HL-60/S4 (cell line): ENCODE data around the gene FCGR3B.
"Not testable (repeated sequence)": the region's sequence is repeated elsewhere in the genome, so short reads cannot be mapped to it uniquely, and the experiment has no call there.

Source experiments
- in situ Hi-C: fragments of 300-500 bp; cut with MboI; formaldehyde crosslinking; loops from 2 replicates; pipeline ENCODE4 v1.14.3; 2022; ENCODE audit warnings: low sequenced_read_pairs

Gene FCGR3B

DNA sequence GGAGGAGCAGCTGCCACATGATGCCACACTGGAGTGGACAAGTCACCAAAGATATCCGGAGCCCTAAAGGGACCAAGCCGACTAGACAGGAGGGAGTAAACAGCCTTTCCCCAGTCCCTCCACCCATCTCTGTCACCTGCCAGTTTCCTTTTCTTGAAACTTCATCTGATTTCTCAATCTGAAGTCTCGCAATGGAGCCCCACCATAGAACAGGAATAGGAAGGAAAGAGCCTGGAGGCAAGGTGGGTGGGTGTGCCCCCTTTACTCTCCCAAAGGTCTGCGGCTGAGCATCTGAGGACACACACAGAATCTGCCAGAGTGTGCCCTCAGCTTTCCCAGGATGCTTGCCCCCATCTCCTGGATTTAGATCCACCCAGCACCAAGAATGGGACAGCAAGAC is at the start of gene FCGR3B:
Gene FCGR3B (minus strand): TSS at position 101 of the 400 bp plus-strand sequence. CDS start 82 bp downstream, at position 19.
- in situ Hi-C loops = no loop called here

DNA sequence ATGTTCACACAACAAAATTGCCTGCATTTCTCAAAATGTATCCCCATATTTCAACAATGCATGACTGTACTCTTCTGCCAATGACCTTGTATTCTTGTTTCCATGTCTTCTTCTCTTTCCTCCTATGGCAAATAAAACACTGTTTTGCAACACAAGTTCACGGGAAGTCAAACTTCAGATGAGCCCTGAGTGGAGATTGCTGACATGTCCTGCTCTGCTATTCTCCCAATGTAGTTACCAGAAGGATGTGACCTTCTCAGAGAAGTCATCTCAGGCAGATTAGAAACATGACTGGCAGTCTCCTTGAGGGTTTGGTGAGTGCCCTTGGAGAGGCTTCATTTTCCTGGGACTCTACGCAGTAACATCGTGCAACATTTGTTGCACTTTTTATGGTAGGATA is 47.5 kb upstream of the FCGR3B start:
- in situ Hi-C loops = no loop called here

DNA sequence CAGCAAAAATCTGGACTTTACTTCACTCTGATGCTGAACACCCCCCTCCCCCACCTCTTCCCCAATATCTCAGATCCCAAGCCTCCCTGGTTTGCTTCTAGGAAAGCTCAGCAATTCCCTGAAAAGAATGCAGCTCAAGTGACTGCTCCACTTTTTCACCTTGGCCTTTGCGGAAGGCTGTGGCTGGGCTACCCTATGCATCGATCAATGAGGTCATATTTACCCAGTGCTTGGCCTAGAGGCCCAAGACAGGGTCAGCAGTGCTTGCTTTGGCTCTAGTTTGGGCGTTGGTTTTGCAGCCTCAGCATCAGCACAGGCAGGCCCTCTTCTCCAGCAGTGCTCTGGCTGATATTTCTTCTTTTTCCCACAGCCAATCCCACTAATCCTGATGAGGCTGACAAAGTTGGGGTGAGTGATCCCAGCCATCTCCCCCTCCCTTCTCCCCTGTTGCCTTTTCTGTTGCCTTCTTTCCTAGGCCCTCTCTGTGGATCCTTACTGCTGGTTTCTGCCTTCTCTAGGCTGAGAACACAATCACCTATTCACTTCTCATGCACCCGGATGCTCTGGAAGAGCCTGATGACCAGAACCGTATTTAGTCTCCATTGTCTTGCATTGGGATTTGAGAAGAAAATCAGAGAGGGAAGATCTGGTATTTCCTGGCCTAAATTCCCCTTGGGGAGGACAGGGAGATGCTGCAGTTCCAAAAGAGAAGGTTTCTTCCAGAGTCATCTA is 46.1 kb upstream of the FCGR3B start:
- in situ Hi-C loops = no loop called here

DNA sequence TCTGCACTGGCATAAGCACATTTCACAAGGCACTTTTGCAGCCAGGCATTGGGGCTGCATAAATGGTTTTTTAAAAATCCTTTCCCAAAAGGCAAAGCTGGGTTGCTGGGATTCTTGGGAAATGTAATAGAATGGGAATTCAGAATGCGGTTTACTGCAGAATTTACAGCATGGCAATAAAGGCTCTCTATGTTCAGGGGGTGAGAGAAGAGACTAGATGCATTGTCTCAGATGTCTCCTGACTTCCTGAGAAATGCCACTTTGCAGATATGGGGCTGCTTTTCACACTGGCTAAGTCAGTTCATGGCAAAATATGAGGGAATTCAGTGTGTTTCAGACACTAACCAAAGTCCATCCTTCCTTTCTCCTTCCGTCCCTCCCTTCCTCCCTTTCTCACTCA is 45.5 kb upstream of the FCGR3B start:
- in situ Hi-C loops = no loop called here

DNA sequence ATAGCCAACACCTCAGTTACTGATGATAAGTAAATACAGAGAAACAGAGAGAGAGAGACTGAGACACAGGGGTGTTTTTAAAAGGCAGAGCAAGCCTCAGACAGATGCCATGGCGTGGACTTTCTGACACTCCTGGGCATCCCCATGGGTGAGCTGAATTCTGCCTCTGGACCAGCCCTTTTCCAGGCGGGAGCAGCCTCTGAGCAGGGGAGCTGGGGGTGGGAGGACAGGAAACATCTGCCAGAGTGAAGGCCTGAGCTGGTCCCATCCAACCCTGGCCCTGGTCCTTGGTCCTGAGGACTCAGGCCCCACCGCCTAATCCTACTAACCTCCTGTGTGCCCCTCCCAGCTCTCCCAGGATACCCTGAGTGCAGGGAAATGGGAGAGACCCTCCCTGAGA is 43.9 kb upstream of the FCGR3B start:
- in situ Hi-C loops = not testable (repeated sequence)

DNA sequence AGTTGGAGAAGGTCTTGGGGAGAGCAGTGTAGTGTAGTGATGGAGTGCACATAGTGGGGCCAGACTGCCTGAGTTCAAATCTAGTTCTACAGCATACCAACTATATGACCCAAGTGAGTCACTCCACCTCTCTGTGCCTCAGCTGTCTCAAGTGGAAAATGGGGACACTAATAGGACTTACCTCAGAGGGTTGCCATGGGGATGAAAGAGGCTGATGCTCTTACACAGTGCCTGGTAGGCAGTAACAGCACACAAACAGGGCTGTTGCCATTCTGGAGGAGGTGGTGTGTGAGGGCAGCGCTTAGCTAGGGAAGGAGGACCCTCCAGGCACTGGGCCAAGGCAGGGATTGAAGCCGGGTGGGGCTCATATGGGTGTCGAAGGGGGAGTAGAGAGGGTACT is 43.5 kb upstream of the FCGR3B start:
- in situ Hi-C loops = not testable (repeated sequence)

DNA sequence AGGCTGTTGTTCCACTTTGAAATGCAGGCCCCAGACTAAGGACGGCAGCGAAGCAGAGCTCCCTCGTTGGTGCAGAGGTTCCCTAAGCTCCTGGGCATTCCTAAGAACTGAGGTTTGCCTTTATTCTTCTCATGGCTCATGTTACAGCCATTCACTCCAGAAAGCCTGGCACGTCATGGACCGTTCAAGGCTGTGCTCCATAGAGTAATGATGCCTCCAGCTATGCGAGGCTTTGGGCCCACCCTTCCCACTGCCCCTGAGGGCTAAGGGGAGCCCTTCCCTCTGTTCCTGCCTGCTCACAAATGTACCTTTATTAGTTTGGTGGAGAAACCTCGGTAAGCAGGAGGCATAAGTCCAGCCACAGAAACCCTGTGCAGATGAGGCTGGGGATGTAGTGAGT is 42.5 kb upstream of the FCGR3B start:
- in situ Hi-C loops = not testable (repeated sequence)

DNA sequence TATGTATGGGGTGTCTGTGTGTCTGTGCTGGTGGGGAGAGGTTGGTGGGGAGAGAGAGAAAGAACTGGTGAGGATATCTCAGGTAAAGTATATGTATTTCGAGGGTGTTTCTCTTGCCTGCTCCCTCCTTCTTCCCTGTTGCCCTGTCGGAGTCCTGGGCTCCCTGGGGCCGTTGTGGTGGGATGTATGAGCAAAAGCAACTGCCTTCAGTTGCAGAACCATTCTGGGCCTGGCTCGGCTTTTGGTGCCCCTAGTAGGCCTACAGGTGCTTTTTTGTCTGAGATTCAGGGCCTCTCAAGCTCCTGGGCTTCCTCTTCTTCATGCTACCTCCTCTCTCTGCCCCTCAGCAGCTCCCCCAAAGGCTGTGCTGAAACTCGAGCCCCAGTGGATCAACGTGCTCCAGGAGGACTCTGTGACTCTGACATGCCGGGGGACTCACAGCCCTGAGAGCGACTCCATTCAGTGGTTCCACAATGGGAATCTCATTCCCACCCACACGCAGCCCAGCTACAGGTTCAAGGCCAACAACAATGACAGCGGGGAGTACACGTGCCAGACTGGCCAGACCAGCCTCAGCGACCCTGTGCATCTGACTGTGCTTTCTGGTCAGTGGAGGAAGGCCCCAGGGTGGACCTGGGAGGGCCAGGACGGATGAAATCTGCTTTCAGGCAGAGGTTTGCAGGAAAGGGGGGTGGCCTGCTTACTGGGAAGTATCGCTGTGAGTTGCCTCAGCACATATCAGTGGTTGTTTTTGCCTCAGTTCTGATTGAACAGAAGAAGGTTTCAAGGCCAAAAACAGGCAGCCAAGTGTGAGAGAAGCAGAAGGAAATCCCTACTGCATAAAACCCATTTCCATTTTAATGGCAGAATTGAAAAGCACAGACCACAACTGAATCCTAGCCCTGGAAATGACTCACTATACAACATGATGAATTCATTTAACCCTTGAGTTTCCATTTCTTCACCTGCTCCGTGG is 40.4 kb upstream of the FCGR3B start:
- in situ Hi-C loops = not testable (repeated sequence)

DNA sequence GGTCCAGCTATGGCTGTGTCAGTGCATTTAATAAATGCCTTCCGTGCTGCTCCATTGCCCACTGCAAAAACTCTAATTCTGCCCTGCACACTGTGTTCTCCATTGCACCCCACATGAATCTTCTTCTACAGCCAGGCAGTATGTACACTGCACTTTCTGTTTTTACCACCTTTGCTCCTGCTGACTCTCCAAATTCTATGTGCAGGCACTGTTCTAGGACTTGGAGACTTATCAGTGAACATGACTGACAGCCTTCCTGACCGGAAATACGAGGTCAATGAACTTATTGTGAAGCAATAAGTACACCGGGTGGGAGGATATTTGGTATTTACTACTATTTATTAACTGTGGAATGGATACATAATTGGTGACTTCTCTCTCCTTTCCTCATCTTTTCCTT is 33.7 kb upstream of the FCGR3B start:
- in situ Hi-C loops = not testable (repeated sequence)

DNA sequence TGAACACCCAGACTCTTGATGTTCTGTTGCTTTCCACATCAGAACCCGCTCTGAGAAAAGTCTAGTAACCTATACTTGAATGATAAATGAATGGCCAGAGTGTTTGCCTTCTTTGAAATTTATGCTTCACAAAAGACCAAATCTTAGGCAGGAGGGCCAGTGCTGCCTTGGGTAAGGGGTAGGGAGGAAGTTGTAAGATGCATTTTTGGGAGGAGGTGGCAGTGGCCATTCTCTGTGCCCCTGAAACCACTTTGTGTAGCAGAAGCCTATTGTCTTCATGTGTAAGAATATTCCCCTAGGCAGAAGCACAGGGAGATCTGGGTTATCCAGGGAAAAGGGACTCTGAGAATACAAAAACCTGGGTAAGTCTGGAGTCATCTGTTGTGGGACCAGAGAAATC is 32.6 kb upstream of the FCGR3B start:
- in situ Hi-C loops = not testable (repeated sequence)

DNA sequence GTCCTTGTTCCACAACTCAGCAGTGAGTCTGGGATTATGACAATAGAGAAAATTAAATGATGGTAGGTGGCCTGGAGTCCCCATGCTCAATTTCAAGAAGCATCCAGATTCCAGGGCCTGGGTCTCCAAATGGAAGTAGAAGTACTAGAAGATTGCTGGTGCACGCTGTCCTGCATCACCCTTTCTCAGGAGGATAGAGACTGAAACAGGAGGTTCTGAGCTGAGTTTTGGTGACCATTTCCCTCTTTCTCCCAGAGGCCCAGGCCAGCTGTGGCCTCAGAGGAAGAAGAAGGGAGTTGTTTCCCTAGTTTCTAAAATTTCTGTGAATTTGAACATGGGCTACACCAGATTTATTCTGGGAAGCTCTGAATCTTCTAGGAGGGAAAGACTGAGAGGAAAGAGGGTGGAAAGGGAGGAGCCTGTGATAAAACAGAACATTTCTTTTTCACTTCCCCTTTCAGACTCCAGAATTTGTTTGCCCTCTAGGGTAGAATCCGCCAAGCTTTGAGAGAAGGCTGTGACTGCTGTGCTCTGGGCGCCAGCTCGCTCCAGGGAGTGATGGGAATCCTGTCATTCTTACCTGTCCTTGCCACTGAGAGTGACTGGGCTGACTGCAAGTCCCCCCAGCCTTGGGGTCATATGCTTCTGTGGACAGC is 31.8 kb upstream of the FCGR3B start, which contains the start of gene FCGR2B:
Gene FCGR2B (plus strand): TSS at position 460 of the 656 bp plus-strand sequence. CDS start 99 bp downstream, at position 559.
- in situ Hi-C loops = not testable (repeated sequence)

DNA sequence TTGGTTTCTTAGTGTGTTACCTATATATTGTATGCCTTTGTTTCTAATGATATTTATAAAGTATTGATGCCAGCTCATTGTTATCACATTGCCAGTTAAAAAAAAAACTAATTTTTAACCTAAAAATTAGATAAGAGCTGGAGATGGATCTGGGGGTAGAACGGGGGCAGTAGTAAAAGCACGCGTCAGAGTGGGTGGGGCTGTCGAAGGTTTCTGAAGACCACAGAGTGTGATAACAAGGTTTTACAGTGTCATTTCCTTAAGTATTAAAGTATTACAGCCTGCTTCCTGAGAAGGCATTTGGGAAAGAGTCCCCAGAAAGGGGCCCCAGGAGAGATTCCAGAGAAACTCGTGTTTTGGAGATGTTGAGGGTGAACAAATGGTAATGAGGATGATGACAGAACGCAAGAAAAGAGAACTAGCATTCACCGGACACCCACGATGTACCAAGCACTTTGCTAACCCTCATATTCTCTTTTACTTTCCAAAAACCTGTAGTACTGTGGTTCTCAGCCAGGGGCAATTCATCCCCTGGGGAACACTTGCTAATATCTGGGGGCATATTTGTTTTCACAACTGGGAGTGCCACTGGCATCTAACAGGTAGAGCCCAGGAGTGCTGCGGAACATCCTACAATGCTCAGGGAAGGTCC is 30.8 kb upstream of the FCGR3B start:
- in situ Hi-C loops = not testable (repeated sequence)

DNA sequence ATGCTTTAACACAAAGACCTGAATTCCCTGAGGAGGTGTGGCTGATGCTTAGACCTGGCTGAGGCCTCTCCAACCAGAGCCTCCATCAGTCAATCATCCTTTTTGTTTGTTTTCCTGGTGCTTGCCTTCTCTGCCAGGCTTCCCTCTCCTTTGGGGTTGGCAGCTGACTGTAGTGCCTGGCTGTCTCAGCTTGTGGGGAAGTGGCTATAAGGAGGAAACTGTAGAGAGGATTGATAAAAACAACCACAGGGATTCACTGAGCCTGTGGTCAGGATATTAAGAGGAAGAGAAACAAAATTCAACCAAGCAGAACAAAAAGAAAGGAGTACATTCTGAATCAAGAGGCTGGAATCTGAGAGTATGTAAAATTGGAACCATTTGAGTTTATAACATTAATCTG is 27.5 kb upstream of the FCGR3B start:
- in situ Hi-C loops = not testable (repeated sequence)

DNA sequence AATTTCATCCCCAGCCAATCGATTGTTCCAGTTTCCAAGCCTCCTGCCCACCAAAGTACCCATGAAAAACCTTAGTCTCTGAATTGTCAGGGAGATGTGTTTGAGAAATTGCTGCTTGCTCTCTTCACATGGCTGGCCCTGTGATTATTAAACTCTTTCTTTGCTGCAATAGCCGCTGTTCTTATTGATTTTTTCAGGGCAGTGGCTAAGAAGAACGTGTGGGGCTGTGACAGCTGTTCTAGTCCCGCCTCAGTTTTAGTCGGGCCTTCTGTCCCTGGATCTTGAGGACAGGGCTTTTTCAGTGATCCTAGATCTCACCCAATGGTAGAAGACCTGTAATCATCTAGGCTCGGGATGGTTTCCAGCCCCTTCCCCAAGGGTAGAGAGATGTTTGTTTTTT is 23.0 kb upstream of the FCGR3B start:
- in situ Hi-C loops = not testable (repeated sequence)

DNA sequence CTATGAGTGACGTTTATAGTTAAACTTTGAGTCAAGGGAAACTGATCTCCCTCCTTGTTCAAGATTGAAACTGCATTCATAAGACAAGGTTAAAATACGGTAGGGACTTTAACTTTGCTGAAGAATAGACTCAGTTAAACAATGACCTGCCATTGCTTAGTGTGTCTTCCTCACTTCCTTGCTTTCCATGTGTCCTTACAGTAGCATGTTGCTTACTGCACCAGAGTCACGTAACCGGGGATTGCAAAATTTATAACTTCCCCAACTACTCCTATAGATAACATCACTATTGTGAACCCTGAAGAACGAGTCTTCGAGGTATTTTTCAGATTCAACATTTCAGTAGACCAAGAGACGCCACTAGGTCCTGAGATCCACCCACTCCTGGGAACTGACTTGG is 22.6 kb upstream of the FCGR3B start:
- in situ Hi-C loops = not testable (repeated sequence)

DNA sequence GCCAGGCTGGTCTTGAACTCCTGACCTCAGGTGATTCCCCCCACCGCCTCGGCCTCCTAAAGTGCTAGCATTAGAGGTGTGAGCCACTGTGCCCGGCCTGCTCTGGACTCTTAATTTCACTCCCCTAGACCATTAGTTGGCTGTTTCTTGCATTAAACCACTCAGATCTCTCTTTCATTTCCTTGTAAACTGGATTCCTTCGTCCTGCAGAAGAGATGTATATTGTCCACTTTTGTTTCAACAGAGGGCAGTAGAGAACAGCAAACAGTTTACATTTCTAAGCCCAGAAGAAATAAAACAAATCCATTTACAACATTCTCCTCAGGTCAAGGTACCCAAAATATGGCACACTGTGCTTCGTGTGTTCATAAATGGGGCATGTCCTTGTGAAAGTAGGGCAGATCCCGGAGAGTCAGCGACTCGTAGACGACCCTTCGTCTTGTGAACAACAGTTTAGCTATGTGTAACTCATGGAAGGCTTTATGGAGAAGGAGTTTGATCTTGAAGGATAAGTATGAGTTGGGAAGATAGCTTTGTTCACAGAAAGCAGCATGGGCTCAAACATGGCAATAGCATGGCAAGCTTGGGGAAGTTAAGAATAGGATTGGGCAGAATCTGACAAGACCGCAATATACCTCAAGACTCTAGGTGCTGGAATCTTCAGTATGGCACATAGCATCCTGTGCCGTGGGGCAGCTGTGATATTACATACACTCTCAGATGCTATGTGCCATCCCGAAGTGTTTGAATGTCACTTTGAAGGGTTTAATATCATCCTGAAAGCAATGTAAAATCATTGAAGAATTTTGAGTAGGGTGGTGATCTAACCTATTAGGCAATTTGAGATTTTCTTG is 16.8 kb upstream of the FCGR3B start:
- in situ Hi-C loops = not testable (repeated sequence)

DNA sequence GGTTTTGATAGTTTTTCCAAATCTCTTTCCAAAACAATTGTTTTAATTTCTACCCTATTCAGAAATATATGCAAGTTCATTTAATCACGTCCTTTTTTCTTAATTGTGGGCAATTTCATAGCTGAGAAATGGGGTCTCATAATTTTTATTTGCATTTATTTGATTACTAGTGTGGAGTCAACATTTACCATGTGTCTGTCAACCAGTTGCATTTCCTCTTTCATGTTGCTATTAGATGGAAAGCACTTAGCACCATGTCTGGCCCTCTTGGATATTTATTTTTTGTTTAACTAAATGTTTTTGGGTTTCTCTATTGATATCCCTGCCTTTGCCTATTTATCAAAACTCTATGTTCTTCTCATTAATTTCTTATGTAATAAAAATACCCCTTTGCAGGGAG is 13.9 kb upstream of the FCGR3B start:
- in situ Hi-C loops = not testable (repeated sequence)

DNA sequence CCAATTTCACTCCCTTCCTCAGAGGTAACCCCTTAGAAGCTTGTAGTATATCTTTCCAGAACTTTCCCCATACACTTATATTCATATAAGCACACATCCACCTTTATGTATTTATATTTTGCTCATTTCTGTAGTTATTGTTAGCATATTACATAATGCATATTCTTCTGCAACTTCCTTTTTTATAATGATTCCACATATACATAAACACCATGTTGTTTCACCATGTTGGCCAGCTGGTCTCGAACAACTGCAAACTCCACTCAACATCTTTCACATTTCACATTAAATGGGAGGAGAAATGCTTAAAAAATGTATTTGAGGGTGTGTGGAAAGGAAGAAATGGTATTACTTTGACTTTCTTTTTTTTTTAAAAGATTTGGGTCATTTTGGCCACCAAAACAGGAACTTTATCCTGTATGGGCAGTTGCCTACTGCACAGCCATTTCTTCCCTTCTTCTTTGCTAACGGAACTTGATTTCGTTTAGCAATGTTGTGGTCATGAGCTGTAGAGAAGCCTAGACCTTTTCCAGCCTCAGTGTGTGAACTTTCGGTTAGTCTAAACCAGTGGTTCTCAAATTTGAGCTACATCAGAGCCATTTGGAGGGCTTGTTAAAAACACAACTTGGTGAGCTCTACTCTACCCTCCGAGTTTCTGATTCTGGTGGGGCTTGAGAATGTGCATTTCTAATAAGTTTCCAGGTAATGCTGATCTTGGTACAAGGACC is 12.7 kb upstream of the FCGR3B start:
- in situ Hi-C loops = not testable (repeated sequence)

DNA sequence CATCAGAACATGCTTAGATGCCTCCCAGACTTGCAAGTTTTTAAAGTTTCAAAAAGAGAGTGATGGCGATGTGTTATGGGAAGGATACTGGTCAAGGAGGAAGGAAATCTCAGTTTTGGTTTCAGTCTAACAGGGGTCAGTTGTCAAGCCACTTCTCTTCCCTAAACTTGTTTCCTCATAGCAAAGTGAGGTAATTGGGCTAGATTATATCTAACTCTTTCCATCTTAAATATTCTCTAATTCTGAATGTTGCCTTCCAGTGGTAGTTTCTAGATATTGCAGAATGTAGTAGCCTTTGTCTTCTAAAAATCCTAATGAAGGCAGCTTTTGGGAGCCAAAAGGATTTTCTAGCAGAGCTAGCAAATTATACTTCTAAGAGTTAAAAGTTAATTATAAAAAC is 11.7 kb upstream of the FCGR3B start:
- in situ Hi-C loops = not testable (repeated sequence)
